ENCODE data around the gene WFDC1. TPM values are rescaled to one million over a fixed set of nuclear protein-coding genes. Genes with fewer than 3 reads are reported as not detected.

Gene WFDC1
- total and polyA plus RNA-seq, 4 donors: 1.0 to 5.2 (median 2.9) TPM

GRCh38 chr16:84319146-84319760 lies 24.6 kb downstream of the WFDC1 start:
- no peak for DNase-seq (ENCODE audit: low spot score)
- Histone ChIP-seq H3K4me3 (ENCODE audit: low read depth in 1 of 3, low read length in 3 of 3) (no peak overlapping the region), H3K9me3 (ENCODE audit: control insufficient read depth in 4 of 4, low read length in 3 of 4) (peaks cover 0 to 7% (median 4%) of the 10 kb centered on the region in 4 donors), H3K27me3 (ENCODE audit: control insufficient read depth in 4 of 4, insufficient read depth in 4 of 4, low read length in 3 of 4) (no peaks in the 10 kb centered on the region), H3K9ac (ENCODE audit: low read depth in 1 of 2, low read length in 2 of 2) (no peak overlapping the region), H3K27ac (ENCODE audit: low read depth in 1 of 2, low read length in 2 of 2) (no peak overlapping the region), H3K36me3 (ENCODE audit: control insufficient read depth in 4 of 4, insufficient read depth in 3 of 4, low read depth in 1 of 4, low read length in 3 of 4) (no peaks in the 10 kb centered on the region), H3K4me1 (ENCODE audit: control insufficient read depth in 4 of 4, insufficient read depth in 4 of 4, low read length in 3 of 4) (no peaks in the 10 kb centered on the region)
- 93% methylated on average over 24 of the region's 24 CpGs for WGBS
- TF ChIP-seq TAF1 (conservative IDR thresholded peaks at IDR 0.05) (no peak), NR2F2 (IDR thresholded peaks at IDR 0.05) (no peak), RXRA (IDR thresholded peaks at IDR 0.05) (no peak), HNF4A (conservative IDR thresholded peaks at IDR 0.05) (no peak), FOXA2 (IDR thresholded peaks at IDR 0.05) (no peak), YY1 (IDR thresholded peaks at IDR 0.05) (no peak), SP1 (IDR thresholded peaks at IDR 0.05) (no peak), JUND (IDR thresholded peaks at IDR 0.05) (no peak), FOXA1 (IDR thresholded peaks at IDR 0.05) (no peak), EGR1 (IDR thresholded peaks at IDR 0.05; ENCODE audit: low read depth in 2 of 2) (no peak), GABPA (IDR thresholded peaks at IDR 0.05 in 1 of 2, conservative IDR thresholded peaks at IDR 0.05 in 1 of 2) (no peak), HNF4G (IDR thresholded peaks at IDR 0.05) (no peak), RAD21 (IDR thresholded peaks at IDR 0.05) (no peak)
- TF ChIP-seq, protein P1, sequence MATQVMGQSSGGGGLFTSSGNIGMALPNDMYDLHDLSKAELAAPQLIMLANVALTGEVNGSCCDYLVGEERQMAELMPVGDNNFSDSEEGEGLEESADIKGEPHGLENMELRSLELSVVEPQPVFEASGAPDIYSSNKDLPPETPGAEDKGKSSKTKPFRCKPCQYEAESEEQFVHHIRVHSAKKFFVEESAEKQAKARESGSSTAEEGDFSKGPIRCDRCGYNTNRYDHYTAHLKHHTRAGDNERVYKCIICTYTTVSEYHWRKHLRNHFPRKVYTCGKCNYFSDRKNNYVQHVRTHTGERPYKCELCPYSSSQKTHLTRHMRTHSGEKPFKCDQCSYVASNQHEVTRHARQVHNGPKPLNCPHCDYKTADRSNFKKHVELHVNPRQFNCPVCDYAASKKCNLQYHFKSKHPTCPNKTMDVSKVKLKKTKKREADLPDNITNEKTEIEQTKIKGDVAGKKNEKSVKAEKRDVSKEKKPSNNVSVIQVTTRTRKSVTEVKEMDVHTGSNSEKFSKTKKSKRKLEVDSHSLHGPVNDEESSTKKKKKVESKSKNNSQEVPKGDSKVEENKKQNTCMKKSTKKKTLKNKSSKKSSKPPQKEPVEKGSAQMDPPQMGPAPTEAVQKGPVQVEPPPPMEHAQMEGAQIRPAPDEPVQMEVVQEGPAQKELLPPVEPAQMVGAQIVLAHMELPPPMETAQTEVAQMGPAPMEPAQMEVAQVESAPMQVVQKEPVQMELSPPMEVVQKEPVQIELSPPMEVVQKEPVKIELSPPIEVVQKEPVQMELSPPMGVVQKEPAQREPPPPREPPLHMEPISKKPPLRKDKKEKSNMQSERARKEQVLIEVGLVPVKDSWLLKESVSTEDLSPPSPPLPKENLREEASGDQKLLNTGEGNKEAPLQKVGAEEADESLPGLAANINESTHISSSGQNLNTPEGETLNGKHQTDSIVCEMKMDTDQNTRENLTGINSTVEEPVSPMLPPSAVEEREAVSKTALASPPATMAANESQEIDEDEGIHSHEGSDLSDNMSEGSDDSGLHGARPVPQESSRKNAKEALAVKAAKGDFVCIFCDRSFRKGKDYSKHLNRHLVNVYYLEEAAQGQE (IDR thresholded peaks at IDR 0.05): no peak
- TF ChIP-seq, protein P2, sequence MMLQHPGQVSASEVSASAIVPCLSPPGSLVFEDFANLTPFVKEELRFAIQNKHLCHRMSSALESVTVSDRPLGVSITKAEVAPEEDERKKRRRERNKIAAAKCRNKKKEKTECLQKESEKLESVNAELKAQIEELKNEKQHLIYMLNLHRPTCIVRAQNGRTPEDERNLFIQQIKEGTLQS (IDR thresholded peaks at IDR 0.05): no peak
- TF ChIP-seq, protein P3, sequence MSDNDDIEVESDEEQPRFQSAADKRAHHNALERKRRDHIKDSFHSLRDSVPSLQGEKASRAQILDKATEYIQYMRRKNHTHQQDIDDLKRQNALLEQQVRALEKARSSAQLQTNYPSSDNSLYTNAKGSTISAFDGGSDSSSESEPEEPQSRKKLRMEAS (IDR thresholded peaks at IDR 0.05): no peak
- TF ChIP-seq, protein P4, sequence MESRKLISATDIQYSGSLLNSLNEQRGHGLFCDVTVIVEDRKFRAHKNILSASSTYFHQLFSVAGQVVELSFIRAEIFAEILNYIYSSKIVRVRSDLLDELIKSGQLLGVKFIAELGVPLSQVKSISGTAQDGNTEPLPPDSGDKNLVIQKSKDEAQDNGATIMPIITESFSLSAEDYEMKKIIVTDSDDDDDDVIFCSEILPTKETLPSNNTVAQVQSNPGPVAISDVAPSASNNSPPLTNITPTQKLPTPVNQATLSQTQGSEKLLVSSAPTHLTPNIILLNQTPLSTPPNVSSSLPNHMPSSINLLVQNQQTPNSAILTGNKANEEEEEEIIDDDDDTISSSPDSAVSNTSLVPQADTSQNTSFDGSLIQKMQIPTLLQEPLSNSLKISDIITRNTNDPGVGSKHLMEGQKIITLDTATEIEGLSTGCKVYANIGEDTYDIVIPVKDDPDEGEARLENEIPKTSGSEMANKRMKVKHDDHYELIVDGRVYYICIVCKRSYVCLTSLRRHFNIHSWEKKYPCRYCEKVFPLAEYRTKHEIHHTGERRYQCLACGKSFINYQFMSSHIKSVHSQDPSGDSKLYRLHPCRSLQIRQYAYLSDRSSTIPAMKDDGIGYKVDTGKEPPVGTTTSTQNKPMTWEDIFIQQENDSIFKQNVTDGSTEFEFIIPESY (IDR thresholded peaks at IDR 0.05): no peak
- TF ChIP-seq, protein P5, sequence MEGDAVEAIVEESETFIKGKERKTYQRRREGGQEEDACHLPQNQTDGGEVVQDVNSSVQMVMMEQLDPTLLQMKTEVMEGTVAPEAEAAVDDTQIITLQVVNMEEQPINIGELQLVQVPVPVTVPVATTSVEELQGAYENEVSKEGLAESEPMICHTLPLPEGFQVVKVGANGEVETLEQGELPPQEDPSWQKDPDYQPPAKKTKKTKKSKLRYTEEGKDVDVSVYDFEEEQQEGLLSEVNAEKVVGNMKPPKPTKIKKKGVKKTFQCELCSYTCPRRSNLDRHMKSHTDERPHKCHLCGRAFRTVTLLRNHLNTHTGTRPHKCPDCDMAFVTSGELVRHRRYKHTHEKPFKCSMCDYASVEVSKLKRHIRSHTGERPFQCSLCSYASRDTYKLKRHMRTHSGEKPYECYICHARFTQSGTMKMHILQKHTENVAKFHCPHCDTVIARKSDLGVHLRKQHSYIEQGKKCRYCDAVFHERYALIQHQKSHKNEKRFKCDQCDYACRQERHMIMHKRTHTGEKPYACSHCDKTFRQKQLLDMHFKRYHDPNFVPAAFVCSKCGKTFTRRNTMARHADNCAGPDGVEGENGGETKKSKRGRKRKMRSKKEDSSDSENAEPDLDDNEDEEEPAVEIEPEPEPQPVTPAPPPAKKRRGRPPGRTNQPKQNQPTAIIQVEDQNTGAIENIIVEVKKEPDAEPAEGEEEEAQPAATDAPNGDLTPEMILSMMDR (IDR thresholded peaks at IDR 0.05; ENCODE audit: low read depth, low read length, missing input control): no peak

Measured in liver (tissue), 9 donors.